ENCODE data around the gene SLC16A3. TPM values are rescaled to one million over a fixed set of nuclear protein-coding genes. Genes with fewer than 3 reads are reported as not detected.
A peak's percentile ranks its signal among the peaks of the same experiment; 100 is the strongest.

SLC16A3 gene
- total RNA-seq, 1 donor from 2014 or later, result 21.1 TPM

GRCh38 chr17:82244413-82245133, 15.7 kb downstream of the SLC16A3 start:
- Histone ChIP-seq H3K36me3 (peaks cover 0 to 56% of the 10 kb centered on the region in 2 donors), H3K27me3 (no peaks in the 10 kb centered on the region), H3K9me3 (no peaks in the 10 kb centered on the region), H3K4me3 (no peak overlapping the region), H3K4me1 (peaks cover 82% of the 10 kb centered on the region), H3K27ac (peak overlapping the region; percentile 42)
- TF ChIP-seq POLR2AphosphoS5 (IDR thresholded peaks at IDR 0.05; ENCODE audit: insufficient read depth in 1 of 2, low read depth in 1 of 2) (peak in 1 of 2 donors; percentile 22), POLR2A (IDR thresholded peaks at IDR 0.05) (no peak)
- TF ChIP-seq, protein P1, sequence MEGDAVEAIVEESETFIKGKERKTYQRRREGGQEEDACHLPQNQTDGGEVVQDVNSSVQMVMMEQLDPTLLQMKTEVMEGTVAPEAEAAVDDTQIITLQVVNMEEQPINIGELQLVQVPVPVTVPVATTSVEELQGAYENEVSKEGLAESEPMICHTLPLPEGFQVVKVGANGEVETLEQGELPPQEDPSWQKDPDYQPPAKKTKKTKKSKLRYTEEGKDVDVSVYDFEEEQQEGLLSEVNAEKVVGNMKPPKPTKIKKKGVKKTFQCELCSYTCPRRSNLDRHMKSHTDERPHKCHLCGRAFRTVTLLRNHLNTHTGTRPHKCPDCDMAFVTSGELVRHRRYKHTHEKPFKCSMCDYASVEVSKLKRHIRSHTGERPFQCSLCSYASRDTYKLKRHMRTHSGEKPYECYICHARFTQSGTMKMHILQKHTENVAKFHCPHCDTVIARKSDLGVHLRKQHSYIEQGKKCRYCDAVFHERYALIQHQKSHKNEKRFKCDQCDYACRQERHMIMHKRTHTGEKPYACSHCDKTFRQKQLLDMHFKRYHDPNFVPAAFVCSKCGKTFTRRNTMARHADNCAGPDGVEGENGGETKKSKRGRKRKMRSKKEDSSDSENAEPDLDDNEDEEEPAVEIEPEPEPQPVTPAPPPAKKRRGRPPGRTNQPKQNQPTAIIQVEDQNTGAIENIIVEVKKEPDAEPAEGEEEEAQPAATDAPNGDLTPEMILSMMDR (IDR thresholded peaks at IDR 0.05), result peak in 1 of 3 experiments; percentile 35
- no peak for DNase-seq (ENCODE audit: extremely low spot score in 2 of 2)
- intact Hi-C loops (cut with DNase I), result loop anchor here (2.0 kb wide), 1 partner anchor 76 kb away; no protein-coding TSS in a partner anchor

- intact Hi-C loops (cut with DNase I), result loop anchor here (2.0 kb wide), 1 partner anchor 75 kb away; no protein-coding TSS in a partner anchor
- Histone ChIP-seq H3K36me3 (peaks cover 0 to 64% of the 10 kb centered on the region in 2 donors), H3K4me1 (peaks cover 74% of the 10 kb centered on the region), H3K4me3 (no peak overlapping the region), H3K27me3 (no peaks in the 10 kb centered on the region), H3K27ac (peak overlapping the region; percentile 78), H3K9me3 (no peaks in the 10 kb centered on the region)
- no peak for DNase-seq (ENCODE audit: extremely low spot score in 2 of 2)
- TF ChIP-seq POLR2AphosphoS5 (IDR thresholded peaks at IDR 0.05; ENCODE audit: insufficient read depth in 1 of 2, low read depth in 1 of 2) (no peak), POLR2A (IDR thresholded peaks at IDR 0.05) (no peak)
- TF ChIP-seq, protein P1 (IDR thresholded peaks at IDR 0.05), result no peak
Observed at GRCh38 chr17:82245134-82246039, 16.5 kb downstream of the SLC16A3 start.

DNA sequence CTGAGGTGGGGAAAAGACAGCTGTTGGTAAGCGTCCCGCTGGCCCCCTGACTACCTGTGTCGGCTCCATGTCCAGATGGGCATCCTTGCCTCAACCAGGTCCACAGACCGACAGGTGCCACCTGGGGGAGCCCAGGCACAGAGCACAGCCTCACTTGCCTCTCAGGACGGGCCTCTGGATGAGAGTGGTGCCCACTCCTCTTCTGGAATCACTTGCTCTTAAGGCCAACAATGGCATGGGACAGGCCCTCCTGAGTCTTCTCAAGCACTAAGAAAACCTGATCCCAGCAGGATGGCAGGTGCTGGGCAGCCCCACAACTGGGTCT, 17.2 kb downstream of the SLC16A3 start:
- Histone ChIP-seq H3K4me1 (peaks cover 68% of the 10 kb centered on the region), H3K4me3 (no peak overlapping the region), H3K36me3 (peaks cover 0 to 70% of the 10 kb centered on the region in 2 donors)

DNA sequence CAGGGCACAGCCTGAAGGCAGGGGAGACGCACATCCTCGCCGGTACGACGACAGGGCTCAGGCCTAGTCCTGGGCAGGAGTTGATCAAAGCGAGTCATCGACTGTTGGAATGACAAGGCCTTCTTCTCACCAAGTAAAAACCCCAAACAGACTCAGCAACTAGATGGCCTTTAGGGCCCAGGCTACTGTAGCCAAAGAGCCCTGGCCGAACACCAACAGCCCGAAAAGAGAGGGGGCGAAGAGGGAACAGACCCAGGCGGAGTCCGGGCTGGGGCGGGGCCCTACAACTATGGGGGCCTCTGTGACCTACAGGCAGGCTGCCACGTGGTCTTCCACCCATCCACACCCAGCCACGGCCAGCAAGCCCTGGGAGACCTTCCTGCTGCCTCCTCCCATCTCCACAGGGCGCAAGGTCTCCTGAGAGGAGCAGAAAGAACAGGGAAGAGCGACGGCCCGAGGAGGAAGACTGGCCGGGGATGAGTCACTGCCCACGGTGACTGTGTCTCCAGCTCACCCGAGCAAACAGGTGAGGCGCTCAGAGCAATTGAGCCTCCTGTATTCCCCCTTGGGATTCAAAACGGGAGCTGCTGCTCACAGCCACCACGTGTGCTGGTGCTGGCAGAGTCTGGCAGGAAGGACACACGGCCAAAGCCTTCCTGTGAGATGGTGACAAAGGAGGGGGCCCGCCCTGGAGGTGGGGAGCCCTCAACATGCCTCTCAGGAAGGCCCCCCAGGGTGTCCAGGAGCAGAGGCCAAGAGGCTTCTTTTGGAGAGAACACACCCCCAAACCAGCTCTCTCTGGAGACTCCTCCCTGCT, 17.7 kb downstream of the SLC16A3 start:
- Histone ChIP-seq H3K27me3 (no peaks in the 10 kb centered on the region), H3K27ac (peak overlapping the region; percentile 78), H3K4me3 (no peak overlapping the region), H3K9me3 (no peaks in the 10 kb centered on the region), H3K36me3 (peaks cover 0 to 76% of the 10 kb centered on the region in 2 donors), H3K4me1 (peaks cover 62% of the 10 kb centered on the region)
- intact Hi-C loops (cut with DNase I), result no loop called here
- DNase-seq (ENCODE audit: extremely low spot score in 2 of 2), result peak in 1 of 2 donors; percentile 88
- TF ChIP-seq, protein P1 (IDR thresholded peaks at IDR 0.05), result no peak
- no peak for TF ChIP-seq POLR2A (IDR thresholded peaks at IDR 0.05)
- peak; percentile 7 to 57 for TF ChIP-seq POLR2AphosphoS5 (IDR thresholded peaks at IDR 0.05; ENCODE audit: insufficient read depth in 1 of 2, low read depth in 1 of 2)

More for the DNA sequence above, 17.2 kb downstream of the SLC16A3 start:
- Histone ChIP-seq H3K27me3 (no peaks in the 10 kb centered on the region), H3K9me3 (no peaks in the 10 kb centered on the region), H3K27ac (peak overlapping the region; percentile 78)
- TF ChIP-seq POLR2AphosphoS5 (IDR thresholded peaks at IDR 0.05; ENCODE audit: insufficient read depth in 1 of 2, low read depth in 1 of 2) (no peak), POLR2A (IDR thresholded peaks at IDR 0.05) (no peak)
- TF ChIP-seq, protein P1 (IDR thresholded peaks at IDR 0.05), result no peak
- DNase-seq (ENCODE audit: extremely low spot score in 2 of 2), result no peak
- intact Hi-C loops (cut with DNase I), result no loop called here

All from vagina (tissue), 2 donors.